A172 (cell line): Measurements from ENCODE around the gene KDELR3. TPM values are rescaled to one million over a fixed set of nuclear protein-coding genes. Genes with fewer than 3 reads are reported as not detected.

Experiments
- DNase-seq: peaks from one replicate; pipeline ENCODE4 v3.0.0-alpha.2; 2015; ENCODE audit warnings: low spot score
- total RNA-seq: library from RNA; depleted of rRNA; stranded (reverse); fragments of >200 nt; shearing (Covaris generic); gene quantifications from 2 replicates; pipeline ENCODE4 v1.2.3, GENCODE V29; 2014; rRNA removed

The KDELR3 gene
- total RNA-seq: 18.4 and 24.4 TPM in 2 replicates

DNA sequence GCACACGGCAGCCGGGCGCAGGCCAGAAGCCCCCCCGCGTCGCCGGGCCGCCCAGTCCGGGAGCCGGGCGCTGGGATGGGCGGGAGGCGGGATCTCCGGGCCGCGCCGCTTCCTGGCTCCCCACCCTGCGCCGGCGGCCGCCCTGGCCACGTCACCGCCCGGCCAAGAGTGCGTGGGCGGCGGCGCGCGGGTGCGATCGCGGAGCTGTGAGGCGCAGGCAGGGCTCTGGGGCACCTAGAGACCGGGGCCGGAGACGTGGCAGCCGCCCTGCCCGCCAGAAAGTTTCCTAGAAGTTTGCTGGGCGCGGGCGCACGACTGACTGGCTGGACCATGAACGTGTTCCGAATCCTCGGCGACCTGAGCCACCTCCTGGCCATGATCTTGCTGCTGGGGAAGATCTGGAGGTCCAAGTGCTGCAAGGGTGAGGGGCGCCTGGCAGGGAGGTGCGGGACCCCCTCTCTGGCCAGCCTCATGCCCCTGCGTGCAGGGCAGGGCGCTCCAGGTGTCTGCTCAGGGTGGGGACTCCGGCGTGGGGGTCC, at the start of gene KDELR3:
TSS of gene KDELR3 (plus strand) at position 193 of the 539 bp plus-strand sequence. CDS start at position 331, 138 bp downstream.
- no peak for DNase-seq

DNA sequence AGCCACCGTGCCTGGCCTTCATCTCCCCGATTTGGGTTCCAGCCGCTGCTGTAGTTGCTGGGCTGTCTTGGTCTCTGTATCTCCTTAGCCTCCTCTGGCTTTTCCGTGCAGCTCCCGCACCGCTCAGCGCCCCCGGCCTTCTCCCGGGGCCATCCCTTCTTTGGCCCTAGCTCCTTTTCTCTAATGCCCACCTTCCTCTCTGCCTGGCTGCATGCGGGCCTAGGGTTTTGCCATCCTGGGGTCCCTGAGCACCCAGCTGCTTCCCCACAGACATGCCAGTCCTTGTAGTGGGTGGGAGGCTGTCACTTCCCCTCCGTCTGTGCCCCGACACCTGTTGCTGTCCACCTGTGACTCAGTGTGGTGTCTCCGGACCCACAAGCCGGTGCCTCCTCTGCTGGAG, 49.3 kb upstream of the KDELR3 start:
- DNase-seq: no peak

DNA sequence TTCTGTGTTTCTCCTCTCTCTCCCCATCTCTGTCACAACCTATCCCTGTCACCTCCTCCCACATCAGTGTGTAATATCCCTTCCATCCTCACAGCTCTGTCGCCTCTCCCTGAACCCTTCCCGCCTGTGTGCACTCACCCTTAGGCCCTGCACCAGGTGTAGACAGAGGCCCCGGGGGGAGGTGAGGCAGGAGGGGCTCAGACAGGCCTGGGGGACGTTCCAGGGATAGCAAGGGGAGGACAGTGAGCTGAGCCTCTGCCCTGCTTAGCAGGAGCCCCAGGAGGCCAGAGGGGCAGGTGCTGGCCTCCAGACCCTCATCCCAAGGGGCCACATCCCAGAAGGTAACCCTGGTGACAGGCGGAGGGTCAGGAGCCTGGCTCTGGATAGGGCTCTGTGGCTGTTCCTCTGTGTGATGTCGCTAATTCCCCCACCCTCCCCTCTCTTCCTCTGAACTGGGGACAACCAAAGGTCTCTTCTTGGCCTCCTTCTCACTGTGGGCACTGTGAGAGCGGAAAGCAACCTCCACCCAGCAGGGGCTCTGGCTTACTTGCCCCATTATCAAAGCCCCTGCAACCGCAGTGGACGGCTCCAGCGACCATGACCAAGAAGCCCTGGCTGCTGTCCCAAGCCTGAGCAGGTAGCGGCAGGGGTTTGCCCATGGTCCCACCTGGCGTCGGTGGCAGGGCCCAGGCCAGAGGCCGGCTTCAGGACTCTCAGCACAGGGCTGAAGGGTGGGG, 48.6 kb upstream of the KDELR3 start:
- DNase-seq: no peak

DNA sequence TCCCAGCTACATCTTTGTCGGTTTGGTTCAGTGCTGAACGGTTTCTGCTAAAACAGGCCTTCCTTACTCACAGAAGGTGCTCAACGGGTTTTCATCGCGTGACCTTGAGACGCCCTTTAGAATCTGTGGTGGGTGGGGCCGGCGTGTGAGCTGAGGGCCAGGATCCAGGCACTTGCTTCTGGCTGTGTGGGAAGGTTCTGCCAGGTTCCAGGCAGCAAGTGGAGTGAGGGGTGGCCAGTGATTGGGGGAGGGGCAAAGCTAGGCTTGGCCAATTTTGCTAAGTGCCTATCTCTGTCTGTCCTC, 48.1 kb upstream of the KDELR3 start:
- no peak for DNase-seq

DNA sequence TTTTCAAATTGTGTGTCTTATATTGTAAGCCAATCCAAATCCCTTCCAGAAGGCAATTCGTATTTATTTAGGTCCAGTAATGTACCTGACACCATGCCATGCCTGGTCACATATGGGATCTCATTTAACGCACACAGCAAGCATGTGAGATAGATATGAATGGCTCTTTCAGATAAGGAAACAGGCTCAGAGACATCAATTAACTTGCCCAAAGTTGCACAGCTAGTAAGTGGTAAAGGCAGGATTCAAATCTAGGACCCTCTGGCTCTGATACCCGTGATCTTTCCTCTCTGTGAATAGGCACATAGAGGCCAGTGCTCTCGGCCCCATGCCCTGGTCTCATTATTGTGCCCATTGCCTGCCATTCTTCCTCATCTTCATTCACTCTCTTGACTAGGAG, 47.2 kb upstream of the KDELR3 start:
- no peak for DNase-seq

DNA sequence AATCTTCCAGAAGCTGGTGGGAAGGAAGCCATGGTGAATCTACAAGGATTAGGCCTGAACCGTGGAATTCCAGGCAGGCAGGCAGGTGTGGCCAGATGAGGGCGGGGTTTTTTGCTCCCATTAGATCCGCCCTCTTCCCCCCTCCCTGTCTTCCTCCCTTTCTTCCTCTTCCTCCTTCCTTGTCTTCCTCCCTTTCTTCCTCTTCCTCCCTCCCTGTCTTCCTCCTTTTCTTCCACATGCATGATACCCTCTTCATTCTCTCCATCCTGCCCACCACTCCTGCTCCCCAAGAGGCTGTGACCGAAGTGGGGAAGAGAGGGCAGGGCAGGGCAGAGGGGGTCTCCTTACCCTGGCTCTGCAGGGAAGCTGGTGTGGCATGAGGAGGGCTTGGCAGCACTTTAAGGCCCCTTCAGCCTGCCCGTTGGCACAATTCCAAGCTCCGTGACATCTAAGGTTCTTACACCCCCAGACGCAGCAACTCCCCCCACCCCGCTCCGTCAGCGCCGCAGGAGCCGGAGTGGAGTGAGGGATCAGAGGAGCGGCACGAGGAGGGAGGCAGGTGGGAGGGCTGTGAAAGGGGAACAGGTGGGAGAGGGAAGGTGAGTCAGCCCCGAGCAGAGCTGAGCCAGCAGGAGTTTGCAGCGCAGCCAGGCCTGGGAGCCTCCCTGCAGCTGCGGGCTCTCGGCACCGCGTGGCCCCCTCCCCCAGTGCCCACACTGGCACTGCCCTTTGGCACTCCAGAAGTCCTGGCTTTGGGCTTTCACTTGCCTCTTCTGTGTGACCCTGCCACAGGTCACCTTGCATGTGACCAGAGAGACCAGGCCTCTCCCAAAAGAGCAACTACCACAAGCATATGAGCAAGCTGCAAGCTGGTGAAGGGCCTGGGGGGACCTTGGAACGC, 45.0 kb upstream of the KDELR3 start:
- DNase-seq: peak; percentile 49

DNA sequence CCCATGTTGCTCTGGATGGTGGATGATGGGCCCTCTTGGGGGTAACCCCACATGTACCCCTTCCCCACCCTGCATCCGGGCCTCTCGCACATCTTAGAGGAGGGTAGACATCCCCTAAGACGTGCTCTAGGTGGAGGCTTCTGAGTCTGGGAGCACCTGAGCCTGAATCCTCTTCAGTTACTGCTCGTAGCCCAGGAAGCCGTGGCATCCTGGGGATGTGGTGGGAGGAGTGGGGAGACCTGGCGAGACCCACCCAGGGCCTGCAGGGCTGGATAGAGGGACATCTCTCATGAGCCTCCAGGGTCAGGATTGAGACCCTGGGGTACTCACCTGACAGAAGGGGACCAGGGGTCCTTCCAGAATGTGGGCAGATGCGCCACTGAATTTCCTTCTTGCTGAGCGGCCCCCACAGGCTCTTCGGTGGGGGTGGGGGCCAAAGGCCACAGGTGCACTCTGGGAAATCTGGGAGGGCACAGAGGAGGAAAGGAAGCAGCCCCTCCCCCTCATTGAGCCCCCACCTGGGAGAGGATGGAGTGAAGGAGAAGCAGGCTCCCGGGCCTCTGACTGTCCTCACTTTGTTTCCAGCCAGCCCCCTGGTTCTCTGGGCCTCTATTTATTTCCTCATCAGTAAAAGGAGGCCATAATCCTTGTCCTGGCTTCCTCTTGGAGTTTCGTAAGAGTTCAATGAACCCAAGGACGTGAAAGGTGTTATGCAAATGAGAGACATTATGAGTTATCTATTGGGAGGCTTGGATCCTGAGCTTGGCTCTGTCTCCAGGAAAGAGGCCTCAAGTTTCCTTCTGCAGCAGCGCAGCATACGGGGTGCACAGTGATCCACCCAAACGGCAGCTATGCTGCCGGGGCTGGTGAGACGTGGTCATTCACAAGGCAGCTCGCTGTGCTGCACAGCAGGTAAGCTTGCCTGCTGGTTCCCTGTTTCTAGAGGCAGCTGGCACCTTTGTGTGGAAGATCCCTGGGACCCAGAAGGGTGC, 44.1 kb upstream of the KDELR3 start:
- no peak for DNase-seq

DNA sequence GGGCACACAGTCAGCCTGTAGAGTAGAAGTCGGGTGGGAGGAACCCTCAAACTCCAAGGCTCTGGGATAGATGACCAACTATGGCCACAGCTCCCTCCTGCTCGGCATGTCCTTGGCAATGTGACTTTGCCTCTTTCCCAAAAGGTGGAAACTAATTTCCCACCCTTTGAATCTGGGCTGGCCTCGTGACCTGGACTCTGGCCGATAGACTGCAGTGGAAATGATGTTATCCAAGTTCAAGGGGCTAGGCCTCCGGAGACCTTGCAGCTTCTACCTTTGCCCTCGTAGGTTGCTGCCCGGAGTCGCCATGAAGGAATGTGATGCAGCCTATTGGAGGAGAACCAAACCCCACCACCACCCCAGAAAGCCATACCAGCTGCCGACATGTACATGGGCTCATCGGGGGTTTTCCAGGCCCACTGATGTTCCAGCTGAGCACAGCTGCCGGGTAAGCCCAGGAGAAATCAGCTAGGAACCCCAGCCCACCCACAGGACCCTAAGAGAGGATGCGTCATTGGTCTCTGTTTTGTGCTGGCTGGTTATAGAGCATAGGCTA, 43.3 kb upstream of the KDELR3 start:
- no peak for DNase-seq

DNA sequence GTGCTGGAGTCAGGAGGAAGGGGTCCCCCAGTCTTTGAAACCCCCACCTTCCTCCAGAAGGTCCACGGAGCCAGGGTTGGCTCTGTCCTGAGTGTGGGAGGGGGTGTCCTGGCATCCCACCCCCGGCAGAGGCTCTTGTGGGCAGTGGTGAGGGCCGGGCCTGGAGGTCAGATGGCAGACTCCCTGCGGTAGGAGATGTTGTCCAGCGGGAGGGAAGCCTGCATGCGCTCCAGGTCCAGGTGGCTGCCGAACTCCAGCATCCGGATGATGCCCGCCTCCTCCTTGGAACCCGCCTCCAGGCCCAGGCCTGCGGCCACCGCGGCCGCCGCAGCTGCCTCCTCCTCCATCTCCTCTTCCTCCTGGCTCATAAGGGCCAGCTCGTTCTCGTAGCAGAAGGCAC, 41.3 kb upstream of the KDELR3 start:
- no peak for DNase-seq

DNA sequence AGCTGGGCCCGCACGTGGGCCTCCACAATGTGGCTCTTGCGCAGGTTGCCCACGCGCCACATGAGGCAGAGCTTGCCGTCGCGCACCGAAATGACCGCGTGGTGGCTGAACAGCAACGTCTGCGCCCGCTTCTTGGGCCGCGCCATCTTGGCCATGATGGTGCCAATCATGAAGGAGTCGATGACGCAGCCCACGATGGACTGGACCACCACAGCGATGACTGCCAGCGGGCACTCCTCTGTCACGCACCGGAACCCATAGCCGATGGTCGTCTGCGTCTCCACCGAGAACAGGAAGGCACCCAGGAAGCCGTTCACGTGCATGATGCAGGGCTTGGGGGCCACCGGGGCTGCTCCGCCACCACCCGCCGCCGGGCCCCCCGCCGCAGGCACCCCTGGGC, 40.4 kb upstream of the KDELR3 start:
- DNase-seq: no peak

DNA sequence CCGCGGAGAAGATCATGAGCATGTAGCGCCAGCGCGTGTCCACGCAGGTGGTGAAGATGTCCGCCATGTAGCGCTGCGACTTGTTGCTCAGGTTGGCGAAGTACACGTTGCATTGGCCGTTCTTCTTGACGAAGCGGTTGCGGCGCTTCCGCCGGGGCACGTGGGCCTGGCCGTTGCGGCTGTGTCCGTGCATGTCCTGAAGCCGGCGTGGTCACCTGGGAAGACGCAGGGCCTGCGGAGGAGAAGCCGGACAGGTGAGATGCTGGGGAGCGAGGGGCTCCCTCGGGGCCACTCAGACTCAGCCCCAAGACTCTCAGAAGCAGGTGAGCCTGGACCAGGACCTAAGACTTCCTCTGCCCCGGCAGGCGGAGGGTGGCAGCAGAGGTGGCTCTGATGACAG, 40.0 kb upstream of the KDELR3 start:
- no peak for DNase-seq

DNA sequence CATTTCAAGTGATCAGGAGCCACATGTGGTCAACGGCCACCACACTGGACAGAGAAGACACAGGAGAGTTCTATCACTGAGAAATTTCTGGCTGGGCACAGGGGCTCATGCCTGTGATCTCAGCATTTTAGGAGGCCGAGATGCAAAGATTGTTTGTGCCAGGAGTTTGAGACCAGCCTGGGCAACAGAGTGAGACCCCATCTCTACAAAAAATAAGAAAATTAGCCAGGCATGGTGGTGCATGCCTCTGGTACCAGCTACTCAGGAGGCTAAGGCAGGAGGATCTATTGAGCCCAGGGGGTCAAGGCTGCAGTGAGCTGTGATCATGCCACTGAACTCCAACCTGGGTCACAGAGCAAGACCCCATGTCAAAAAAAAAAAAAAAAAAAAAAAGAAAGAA, 39.2 kb upstream of the KDELR3 start:
- DNase-seq: no peak

DNA sequence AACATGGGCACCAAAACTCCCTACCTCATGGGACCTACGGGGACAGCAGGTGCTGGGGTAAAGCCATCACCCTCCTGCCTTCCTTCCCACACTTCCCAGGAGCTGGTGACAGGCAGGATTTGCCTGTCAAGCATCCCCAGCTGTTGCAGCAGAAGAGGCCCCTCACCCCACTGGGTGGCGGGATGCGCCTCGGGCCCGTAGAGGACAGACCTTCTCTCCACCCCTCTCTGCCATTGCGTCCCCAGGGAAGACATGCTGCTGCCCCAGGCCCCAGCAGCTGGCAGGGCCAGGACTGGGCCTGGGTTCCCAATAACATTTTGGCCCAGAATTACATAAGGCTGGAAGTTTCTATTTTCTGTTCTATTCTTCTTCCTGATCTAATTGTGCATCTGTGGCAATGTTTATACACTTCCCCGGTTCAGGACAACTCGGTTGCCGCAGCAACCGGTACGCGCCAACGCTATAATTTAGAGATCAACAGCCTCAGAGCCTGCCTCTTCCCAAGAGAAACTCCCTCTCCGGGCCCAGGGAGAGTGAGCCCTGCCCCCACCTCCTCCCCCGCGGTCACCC, 38.3 kb upstream of the KDELR3 start:
- no peak for DNase-seq

DNA sequence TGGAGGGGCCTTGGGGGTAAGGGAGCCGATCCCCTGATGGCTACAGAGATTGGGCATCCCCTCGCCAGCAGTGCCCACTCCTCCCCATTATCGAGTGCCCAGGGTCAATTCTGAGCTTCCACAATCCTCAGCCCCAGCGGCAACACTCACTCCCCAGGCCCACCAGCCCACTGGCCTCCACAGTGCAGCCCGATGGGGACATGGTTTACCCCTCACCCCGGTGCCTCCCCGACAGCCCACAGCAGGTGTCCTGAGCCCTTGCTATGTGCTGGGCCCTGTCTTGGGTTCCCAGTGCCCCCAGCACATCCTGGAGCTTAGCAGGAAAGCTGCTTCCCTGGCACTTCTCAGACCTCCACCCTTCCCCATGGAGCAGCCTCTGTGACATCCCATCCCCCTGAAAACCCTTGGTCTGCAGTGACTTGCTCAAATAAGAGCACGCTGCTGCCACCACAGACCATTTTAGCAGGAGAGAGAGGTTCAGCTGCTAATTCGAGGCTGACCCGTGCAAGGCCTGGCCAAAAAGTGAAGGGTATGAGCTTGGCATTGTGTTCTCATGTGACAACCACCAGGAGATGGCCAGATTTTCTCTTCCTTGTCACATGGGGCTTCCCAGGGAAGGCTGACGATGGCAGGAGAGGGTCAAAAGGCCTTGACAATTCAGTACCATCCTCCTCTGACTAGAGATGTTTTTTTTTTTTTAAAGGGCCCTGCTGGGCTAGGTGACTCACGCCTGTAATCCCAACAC, 36.5 kb upstream of the KDELR3 start:
- DNase-seq: no peak

DNA sequence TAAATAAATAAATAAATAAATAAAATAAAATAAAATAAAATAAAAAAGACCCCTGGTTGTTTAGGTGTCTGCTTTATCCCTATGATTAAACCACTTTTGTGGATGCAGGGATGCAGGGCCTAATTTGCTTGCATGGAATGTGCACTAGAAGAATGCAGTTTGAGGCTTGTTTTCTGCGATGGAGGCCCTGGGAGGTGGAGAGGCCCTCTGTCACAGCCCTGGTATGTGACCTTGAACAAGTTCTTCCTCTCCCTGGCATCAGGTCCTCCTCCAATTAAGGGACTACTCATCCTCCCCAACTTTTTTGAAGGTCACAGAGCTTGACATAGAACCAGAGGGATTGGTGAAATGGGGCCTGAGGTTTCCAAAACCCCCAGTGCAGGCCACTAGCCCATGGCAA, 35.6 kb upstream of the KDELR3 start:
- no peak for DNase-seq

DNA sequence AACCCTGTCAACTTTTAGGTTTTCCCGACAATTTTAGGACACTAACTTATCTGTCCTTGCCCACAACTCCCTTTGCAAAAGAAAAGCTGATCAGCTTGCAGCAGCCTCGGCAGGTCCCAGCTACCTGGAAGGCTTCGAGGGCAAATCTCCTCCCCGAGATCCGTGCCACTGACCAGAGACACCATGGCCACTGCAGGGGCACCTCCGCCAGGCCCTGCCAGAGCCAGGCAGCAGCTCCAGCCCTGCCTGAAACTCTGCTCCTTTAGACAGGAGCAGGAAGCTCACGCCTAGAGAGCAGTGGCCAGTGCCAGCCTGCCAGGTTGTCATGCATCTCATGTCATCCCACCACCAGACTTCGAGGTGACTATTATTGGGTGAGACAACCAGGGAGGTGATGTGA, 34.0 kb upstream of the KDELR3 start:
- no peak for DNase-seq

DNA sequence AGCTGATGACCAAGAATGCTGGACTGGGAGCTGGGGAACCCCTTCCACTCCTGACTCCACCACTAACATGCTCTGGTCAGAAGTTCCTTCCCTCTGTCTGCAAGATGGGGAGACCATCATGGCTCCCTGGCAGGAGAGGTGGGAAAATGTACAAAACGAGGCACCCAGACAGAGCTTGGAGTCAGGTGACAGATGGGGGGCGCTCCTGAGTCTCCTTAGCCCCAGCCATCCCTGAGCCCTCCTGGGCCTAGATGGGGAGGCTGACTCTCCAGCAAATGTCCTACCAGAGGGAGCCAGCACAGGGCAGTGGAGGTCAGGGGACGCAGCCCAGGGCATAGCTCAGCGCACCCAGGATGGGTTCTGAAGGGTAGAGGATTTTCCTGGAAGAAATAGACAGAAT, 32.9 kb upstream of the KDELR3 start:
- no peak for DNase-seq

DNA sequence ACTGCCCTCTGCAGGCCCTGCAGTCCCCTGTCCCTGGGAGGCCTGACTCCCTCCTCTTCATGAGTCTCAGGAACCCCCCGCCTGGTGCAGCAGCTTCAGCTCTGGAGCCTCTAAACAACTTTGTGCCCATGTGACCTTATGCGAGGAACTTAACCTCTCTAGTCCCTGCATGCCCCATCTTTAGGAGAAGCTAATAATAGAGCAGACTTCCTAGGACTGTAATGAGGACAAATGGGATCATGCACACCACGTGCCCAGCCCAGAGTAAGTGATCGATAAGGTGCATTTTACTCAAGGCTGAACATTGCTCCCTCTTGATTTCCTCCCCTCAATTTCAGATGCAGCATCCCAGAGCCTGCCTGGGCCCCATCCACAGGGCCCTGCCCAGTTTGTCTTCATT, 31.9 kb upstream of the KDELR3 start:
- DNase-seq: no peak

DNA sequence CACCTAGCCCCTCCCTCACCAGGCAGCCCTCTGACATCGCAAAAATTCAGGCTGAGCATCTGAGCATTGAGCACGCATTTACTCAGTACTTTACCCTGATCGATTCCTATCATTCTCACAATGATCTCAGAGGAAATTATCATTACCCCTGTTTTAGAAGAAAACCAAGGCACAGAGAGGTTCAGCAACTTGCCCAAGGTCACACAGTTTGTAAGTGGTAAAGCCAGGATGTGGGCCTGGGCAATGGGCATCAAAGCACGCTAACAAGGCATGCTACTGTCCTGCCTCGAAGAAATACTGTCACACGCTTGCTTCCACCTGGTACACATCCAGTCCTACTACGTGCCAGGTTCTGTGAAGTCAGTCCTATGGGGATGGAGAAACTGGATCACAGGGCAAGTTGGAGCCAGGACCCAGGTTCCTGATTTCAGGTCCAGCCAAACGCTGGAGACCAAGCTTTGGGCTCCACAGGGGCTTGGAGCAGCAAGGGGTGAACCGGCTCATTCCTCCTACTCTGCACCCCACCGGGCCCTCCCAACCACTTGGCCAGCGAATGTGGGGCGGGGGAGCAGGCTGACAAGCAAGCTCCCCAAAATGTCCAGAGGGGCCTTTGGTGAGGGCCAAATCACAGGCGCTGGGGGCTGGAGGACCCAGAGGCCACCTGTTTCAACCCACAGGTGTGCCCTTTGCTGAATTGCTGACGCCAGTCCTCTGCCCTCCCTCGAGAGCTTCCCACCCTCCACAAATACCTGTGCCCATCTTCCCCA, 31.1 kb upstream of the KDELR3 start:
- DNase-seq: no peak

DNA sequence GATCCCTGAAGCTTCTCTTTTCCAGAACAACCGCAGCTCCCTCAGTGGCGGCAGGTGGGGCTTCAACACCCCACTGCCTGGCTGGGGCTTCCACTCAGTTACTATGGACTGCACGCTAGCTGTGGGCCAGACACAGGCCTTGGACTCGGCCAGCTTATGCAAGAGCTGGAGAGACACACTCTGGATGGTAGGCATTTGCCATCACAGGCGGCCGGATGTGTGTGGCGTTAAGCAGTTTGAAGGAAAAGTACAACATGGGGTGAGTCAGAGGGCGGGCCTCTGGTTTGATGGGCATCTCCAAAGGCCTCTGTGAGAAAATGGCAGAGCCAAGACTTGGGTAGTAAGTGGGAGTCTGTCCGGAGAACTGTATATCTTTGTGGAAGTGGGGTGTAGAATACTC, 30.5 kb upstream of the KDELR3 start:
- no peak for DNase-seq
